OCI-LY3 (cell line): ENCODE results near the gene XPNPEP2.

ENCODE experiments used
- H2AFZ ChIP-seq: fragments of 200-600, 300-600 bp; shearing (Covaris generic); 2 replicates; pipeline ENCODE4 v1.6.0; 2014; ENCODE audit warnings: antibody characterized with exemption, low read depth, low read length
- H3K27ac ChIP-seq: fragments of 200-600, 300-600 bp; sonication (generic); 2 replicates; pipeline ENCODE4 v1.5.1; 2014; ENCODE audit warnings: mild to moderate bottlenecking, low read length, moderate library complexity, mixed read lengths
- H3K27me3 ChIP-seq: fragments of 200-600, 300-600 bp; sonication (generic); 2 replicates; pipeline ENCODE4 v1.6.1; 2014; ENCODE audit warnings: low read depth, low read length, mixed read lengths
- H3K36me3 ChIP-seq: fragments of 200-600, 300-600 bp; sonication (generic); replicated peaks from 2 replicates; pipeline ENCODE3; 2014; ENCODE audit warnings: low read depth, low read length, mixed read lengths
- H3K4me1 ChIP-seq: fragments of 300-600, 200-600 bp; sonication (generic); 2 replicates; pipeline ENCODE4 v1.6.1; 2014; ENCODE audit warnings: low read length, mixed read lengths
- H3K4me2 ChIP-seq: fragments of 200-600, 300-600 bp; sonication (generic); 2 replicates; pipeline ENCODE4 v1.6.1; 2014; ENCODE audit warnings: low read length, mixed read lengths
- H3K4me3 ChIP-seq: fragments of 300-600, 200-600 bp; sonication (generic); 2 replicates; pipeline ENCODE4 v1.5.1; 2014; ENCODE audit warnings: antibody characterized with exemption, mild to moderate bottlenecking, low read length, moderate library complexity
- H3K79me2 ChIP-seq: fragments of 300-600, 200-600 bp; shearing (Covaris generic); 2 replicates; pipeline ENCODE4 v1.6.1; 2014; ENCODE audit warnings: mild to moderate bottlenecking, low read length, mixed read lengths
- H3K9ac ChIP-seq: fragments of 300-600, 200-600 bp; shearing (Covaris generic); 2 replicates; pipeline ENCODE4 v1.6.0; 2014; ENCODE audit warnings: mild to moderate bottlenecking, low read length, moderate library complexity
- H3K9me3 ChIP-seq: fragments of 200-600, 300-600 bp; shearing (Covaris generic); 2 replicates; pipeline ENCODE4 v1.6.1; 2014; ENCODE audit warnings: low read length, mixed read lengths; ENCODE audit not compliant: insufficient read depth
- H4K20me1 ChIP-seq: fragments of 200-600, 300-600 bp; sonication (generic); 2 replicates; pipeline ENCODE4 v1.6.1; 2016; ENCODE audit warnings: low read length, mixed read lengths; ENCODE audit not compliant: insufficient read depth
- CTCF ChIP-seq: fragments of 200-600, 300-600 bp; sonication (generic); IDR thresholded peaks from 2 replicates; pipeline ENCODE4 v1.5.1; 2014; ENCODE audit warnings: antibody characterized with exemption, low read length, low read depth
- EZH2phosphoT487 ChIP-seq: fragments of 200-600 bp; shearing (Covaris generic); IDR thresholded peaks from 2 replicates; pipeline ENCODE4 v1.6.1; 2018; ENCODE audit warnings: antibody characterized with exemption, mixed run types, low read depth

The XPNPEP2 gene

GRCh38 chrX:129697204-129697829 lies 41.5 kb upstream of the XPNPEP2 start:
- TF ChIP-seq EZH2phosphoT487 = no peak
- H3K4me3 ChIP-seq = no peak overlapping the region
- H3K36me3 ChIP-seq = no peaks in the 10 kb centered on the region
- H3K9ac ChIP-seq = no peak overlapping the region
- no peak overlapping the region for H2AFZ ChIP-seq
- no peak overlapping the region for H3K4me2 ChIP-seq
- no peak overlapping the region for H3K27ac ChIP-seq
- H3K27me3 ChIP-seq = no peaks in the 10 kb centered on the region
- H4K20me1 ChIP-seq = no peaks in the 10 kb centered on the region
- no peaks in the 10 kb centered on the region for H3K4me1 ChIP-seq
- no peaks in the 10 kb centered on the region for H3K79me2 ChIP-seq
- H3K9me3 ChIP-seq = no peaks in the 10 kb centered on the region

DNA sequence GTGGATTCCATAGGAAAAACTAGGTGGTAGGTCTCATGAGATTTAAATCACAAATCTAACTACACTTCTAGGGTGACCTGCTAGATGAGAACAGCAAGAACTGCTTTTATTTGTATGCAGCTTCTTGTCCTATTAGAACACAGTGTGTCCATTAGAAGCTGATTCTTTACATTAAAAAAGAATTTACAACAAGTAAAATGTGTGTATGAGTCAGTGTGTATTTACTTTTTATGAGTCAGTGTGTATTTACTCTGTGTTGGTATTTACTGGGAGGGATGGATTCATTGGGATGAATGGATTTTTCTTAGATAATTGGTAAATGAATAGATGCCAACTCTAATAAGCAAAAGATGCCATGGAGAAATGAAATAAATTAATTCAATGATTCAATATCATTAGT lies 40.6 kb upstream of the XPNPEP2 start:
- Histone ChIP-seq H3K9ac (no peak overlapping the region), H3K4me3 (no peak overlapping the region), H3K27me3 (no peaks in the 10 kb centered on the region)

DNA sequence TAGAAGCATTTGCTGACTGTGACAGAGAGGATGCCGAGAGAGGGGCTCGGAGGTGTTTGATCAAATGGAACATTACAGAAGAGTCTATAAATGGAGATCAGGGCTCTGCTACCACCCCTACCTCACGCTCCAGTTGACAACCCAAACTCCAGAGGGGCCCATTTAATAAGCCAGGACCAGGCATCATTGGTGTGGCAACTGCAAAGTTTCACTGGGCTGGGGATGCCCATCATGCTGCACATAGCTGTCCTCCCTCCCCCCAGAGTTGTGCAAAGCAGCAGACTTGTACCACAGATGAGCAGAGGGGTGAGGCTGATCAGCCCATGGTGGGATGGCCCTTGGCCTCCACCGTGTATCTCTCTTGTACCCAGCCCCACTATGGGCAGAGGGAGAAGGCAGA lies 38.2 kb upstream of the XPNPEP2 start:
- Histone ChIP-seq H3K79me2 (no peaks in the 10 kb centered on the region), H3K36me3 (no peaks in the 10 kb centered on the region), H3K9ac (no peak overlapping the region), H3K4me3 (no peak overlapping the region), H3K4me2 (no peak overlapping the region), H4K20me1 (no peaks in the 10 kb centered on the region), H3K27ac (no peak overlapping the region), H3K4me1 (no peaks in the 10 kb centered on the region), H3K27me3 (no peaks in the 10 kb centered on the region), H3K9me3 (no peaks in the 10 kb centered on the region), H2AFZ (no peak overlapping the region)
- TF ChIP-seq EZH2phosphoT487 = no peak
- no peak for TF ChIP-seq CTCF

More for the DNA sequence above, 40.6 kb upstream of the XPNPEP2 start:
- H4K20me1 ChIP-seq = no peaks in the 10 kb centered on the region
- no peaks in the 10 kb centered on the region for H3K4me1 ChIP-seq
- H3K4me2 ChIP-seq = no peak overlapping the region
- H2AFZ ChIP-seq = no peak overlapping the region
- H3K36me3 ChIP-seq = no peaks in the 10 kb centered on the region
- H3K9me3 ChIP-seq = no peaks in the 10 kb centered on the region
- no peak overlapping the region for H3K27ac ChIP-seq
- H3K79me2 ChIP-seq = no peaks in the 10 kb centered on the region
- TF ChIP-seq CTCF (no peak), EZH2phosphoT487 (no peak)

GRCh38 chrX:129701624-129702069 lies 37.1 kb upstream of the XPNPEP2 start:
- no peaks in the 10 kb centered on the region for H3K36me3 ChIP-seq
- H2AFZ ChIP-seq = no peak overlapping the region
- H3K27ac ChIP-seq = no peak overlapping the region
- H4K20me1 ChIP-seq = no peaks in the 10 kb centered on the region
- no peak overlapping the region for H3K9ac ChIP-seq
- H3K27me3 ChIP-seq = no peaks in the 10 kb centered on the region
- no peaks in the 10 kb centered on the region for H3K79me2 ChIP-seq
- no peaks in the 10 kb centered on the region for H3K9me3 ChIP-seq
- no peaks in the 10 kb centered on the region for H3K4me1 ChIP-seq
- H3K4me2 ChIP-seq = no peak overlapping the region
- TF ChIP-seq CTCF = no peak
- TF ChIP-seq EZH2phosphoT487 = no peak
- H3K4me3 ChIP-seq = no peak overlapping the region
